C4-2B (cell line): ENCODE data around the gene RPS18.

Experiments
- CTCF ChIP-seq: fragments of 450-650 bp; conservative IDR thresholded peaks from 2 replicates; pipeline ENCODE4 v1.5.1; 2017; ENCODE audit warnings: mild to moderate bottlenecking
- ZFX ChIP-seq: fragments of 450-650 bp; IDR thresholded peaks from 2 replicates; pipeline ENCODE4 v1.6.1; 2017

GRCh38 chr6:33314515-33314942, 42.7 kb downstream of the RPS18 start:
- no peak for TF ChIP-seq CTCF
- TF ChIP-seq ZFX: no peak
